Suprapubic skin (tissue), 4 donors: ENCODE measurements around the gene PCBD1. TPM values are rescaled to one million over a fixed set of nuclear protein-coding genes. Genes with fewer than 3 reads are reported as not detected.

Experiments
- DNase-seq, 2 donors: peaks; one replicate each; pipeline ENCODE4 v3.0.0-alpha.2; 2019; ENCODE audit warnings: low spot score in 2 of 2
- H3K27ac ChIP-seq: fragments of 200-600 bp; sonication (generic); one replicate; pipeline ENCODE4 v1.5.1; 2019
- H3K27me3 ChIP-seq: fragments of 200-600 bp; sonication (generic); one replicate; pipeline ENCODE4 v1.5.1; 2019
- H3K36me3 ChIP-seq: fragments of 200-600 bp; sonication (generic); one replicate; pipeline ENCODE4 v1.5.1; 2019
- H3K4me1 ChIP-seq: fragments of 200-600 bp; sonication (generic); one replicate; pipeline ENCODE4 v1.5.1; 2019
- H3K4me3 ChIP-seq: fragments of 200-600 bp; sonication (generic); one replicate; pipeline ENCODE4 v1.5.1; 2019; ENCODE audit warnings: mild to moderate bottlenecking
- H3K9me3 ChIP-seq: fragments of 200-600 bp; sonication (generic); one replicate; pipeline ENCODE4 v1.5.1; 2019
- EP300 ChIP-seq: sonication (generic); formaldehyde crosslinking; IDR thresholded peaks from one replicate; pipeline ENCODE4 v1.6.1; 2017; ENCODE audit warnings: antibody characterized with exemption
- POLR2A ChIP-seq, 2 donors: fragments of 450-650 bp; IDR thresholded peaks; one replicate each; pipeline ENCODE4 v1.6.1; 2017; ENCODE audit warnings: antibody characterized with exemption in 2 of 2, mild to moderate bottlenecking in 2 of 2, moderate library complexity in 2 of 2
- POLR2AphosphoS5 ChIP-seq, 3 donors: sonication (generic); formaldehyde crosslinking; IDR thresholded peaks; one replicate each; pipeline ENCODE4 v1.6.1; 2017; ENCODE audit warnings: antibody characterized with exemption in 3 of 3
- WGBS: methylation state at CpG from one replicate; pipeline ENCODE4 v1.1.5; 2018; 5-methylcytosine and 5-hydroxymethylcytosine counted together
- total RNA-seq, 4 donors: library from RNA; depleted of rRNA; stranded (reverse); fragments of >200 nt; gene quantifications; one replicate each; pipeline ENCODE4 v1.1.0, GENCODE V29; 2016
- TF ChIP-seq, protein P1 (sequence below), 2 donors: fragments of 200-600 bp in 1 of 2; fragments of 450-650 bp in 1 of 2; sonication (generic) in 1 of 2; IDR thresholded peaks; one replicate each; pipeline ENCODE4 v1.5.1; 2016 to 2019; ENCODE audit warnings: antibody characterized with exemption in 2 of 2, mild to moderate bottlenecking in 1 of 2, moderate library complexity in 1 of 2

The PCBD1 gene
- total RNA-seq, 4 donors from 2014 or later = 24.2 to 47.0 (median 35.2) TPM

DNA sequence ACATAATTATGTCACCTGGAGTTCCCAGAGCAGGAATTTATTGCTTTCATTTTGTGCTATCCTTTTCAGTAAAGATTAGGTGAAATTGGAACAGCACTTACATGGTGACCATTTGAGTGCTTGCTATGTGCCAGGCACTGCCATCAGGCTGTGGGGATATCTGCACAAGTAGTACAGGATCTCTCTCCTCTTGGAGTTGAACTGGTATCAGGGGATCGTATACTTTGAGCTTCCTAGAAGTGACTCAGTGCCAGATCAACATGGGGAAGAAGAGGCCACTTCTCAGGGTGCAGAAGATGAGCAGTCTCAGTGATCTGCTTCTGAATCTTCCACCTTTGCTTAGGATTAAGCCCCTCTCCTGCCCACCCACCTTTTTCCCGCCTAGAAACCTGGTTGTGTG is 43.1 kb downstream of the PCBD1 start:
- no peak for DNase-seq
- Histone ChIP-seq H3K4me3 (no peak overlapping the region), H3K27ac (no peak overlapping the region), H3K9me3 (no peaks in the 10 kb centered on the region), H3K27me3 (no peaks in the 10 kb centered on the region), H3K4me1 (no peaks in the 10 kb centered on the region), H3K36me3 (peaks cover 24% of the 10 kb centered on the region)
- WGBS = 100% methylated on average over 2 of the region's 2 CpGs
- TF ChIP-seq EP300 (no peak), POLR2A (IDR thresholded peaks at IDR 0.05) (no peak), POLR2AphosphoS5 (IDR thresholded peaks at IDR 0.05) (no peak)
- TF ChIP-seq, protein P1, sequence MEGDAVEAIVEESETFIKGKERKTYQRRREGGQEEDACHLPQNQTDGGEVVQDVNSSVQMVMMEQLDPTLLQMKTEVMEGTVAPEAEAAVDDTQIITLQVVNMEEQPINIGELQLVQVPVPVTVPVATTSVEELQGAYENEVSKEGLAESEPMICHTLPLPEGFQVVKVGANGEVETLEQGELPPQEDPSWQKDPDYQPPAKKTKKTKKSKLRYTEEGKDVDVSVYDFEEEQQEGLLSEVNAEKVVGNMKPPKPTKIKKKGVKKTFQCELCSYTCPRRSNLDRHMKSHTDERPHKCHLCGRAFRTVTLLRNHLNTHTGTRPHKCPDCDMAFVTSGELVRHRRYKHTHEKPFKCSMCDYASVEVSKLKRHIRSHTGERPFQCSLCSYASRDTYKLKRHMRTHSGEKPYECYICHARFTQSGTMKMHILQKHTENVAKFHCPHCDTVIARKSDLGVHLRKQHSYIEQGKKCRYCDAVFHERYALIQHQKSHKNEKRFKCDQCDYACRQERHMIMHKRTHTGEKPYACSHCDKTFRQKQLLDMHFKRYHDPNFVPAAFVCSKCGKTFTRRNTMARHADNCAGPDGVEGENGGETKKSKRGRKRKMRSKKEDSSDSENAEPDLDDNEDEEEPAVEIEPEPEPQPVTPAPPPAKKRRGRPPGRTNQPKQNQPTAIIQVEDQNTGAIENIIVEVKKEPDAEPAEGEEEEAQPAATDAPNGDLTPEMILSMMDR (IDR thresholded peaks at IDR 0.05) = no peak

DNA sequence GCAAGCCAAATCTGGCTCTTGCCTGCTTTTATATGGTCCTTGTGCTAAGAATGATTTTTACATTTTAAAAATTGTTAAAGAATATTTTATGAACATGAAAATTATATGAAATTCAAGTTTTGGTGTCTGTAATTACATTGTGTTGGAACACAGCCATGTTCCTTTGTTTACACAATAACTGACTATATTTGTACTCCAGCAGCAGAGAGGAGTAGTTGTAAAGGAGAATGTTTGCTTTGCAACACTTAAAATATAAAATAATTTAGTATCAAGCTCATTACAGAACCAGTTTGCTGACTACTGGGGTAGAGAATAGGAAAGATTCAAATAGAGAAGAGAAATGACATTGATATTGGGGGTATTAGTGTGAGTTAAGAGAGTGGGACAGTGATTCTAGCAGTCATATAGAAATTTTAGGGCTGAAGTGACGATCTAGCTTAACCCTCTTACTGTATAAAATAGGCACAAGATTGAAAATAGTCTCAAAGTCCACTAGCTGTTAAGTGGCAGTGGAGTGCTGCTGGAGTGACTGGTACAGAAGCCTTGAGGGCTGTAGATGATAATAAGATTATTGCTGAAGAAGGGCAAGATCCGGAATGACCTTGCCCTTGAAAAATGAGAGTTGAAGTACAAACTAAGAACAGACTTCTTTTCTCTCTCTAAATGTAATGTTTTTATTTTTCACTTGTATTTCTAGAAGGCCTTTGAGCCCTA is 44.4 kb downstream of the PCBD1 start:
- DNase-seq = no peak
- H3K4me3 ChIP-seq = no peak overlapping the region
- TF ChIP-seq POLR2A (IDR thresholded peaks at IDR 0.05) = no peak
- no peak overlapping the region for H3K27ac ChIP-seq
- H3K27me3 ChIP-seq = no peaks in the 10 kb centered on the region
- 87% methylated on average over 2 of the region's 2 CpGs for WGBS
- H3K36me3 ChIP-seq = peaks cover 24% of the 10 kb centered on the region
- H3K4me1 ChIP-seq = no peaks in the 10 kb centered on the region
- H3K9me3 ChIP-seq = no peaks in the 10 kb centered on the region

DNA sequence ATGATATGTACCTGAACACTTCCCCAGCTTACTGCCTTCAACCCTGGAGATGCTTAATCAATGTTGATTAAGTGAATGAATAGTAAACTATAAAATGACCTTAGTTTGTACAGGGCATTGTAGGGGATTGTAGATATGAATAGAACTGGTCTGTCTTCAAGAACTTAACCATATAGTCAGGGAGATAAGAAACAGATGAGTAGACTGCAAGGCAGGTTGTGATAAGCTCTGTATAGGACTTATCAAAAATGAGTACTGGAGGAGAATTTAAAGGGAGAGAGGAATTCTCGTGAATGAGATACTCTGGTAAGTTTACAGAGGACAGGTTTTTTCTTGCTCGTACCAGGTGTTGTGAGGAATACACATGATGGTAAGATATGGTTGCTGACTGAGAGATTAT is 45.0 kb downstream of the PCBD1 start:
- Histone ChIP-seq H3K27me3 (no peaks in the 10 kb centered on the region), H3K27ac (no peak overlapping the region), H3K4me3 (no peak overlapping the region), H3K4me1 (no peaks in the 10 kb centered on the region), H3K36me3 (peaks cover 24% of the 10 kb centered on the region), H3K9me3 (no peaks in the 10 kb centered on the region)
- DNase-seq = no peak
- 76% methylated on average over 2 of the region's 2 CpGs for WGBS
- no peak for TF ChIP-seq POLR2AphosphoS5 (IDR thresholded peaks at IDR 0.05)
- TF ChIP-seq, protein P1 (IDR thresholded peaks at IDR 0.05) = no peak
- TF ChIP-seq EP300 = no peak
- TF ChIP-seq POLR2A (IDR thresholded peaks at IDR 0.05) = no peak

DNA sequence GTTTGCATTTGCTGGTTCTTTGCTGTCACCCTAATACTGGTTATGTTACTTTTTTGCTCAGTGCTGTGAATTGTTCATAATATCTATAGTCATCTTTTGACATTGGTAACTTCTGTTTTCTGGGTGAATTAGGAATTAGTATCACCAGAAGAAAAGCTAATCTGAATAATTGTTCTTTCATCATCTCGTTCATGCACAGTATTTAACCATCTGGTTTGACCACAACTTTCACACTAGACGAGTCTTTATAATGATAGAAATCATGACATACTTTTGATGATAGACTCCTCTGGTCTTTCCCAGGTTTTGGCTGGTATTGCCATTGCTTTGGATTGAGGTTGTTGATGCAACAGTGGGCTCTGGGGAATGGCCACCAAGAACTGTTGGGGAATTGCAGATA is 47.5 kb downstream of the PCBD1 start:
- Histone ChIP-seq H3K36me3 (peaks cover 13% of the 10 kb centered on the region), H3K27me3 (no peaks in the 10 kb centered on the region), H3K9me3 (no peaks in the 10 kb centered on the region), H3K4me1 (no peaks in the 10 kb centered on the region), H3K27ac (no peak overlapping the region), H3K4me3 (no peak overlapping the region)
- no peak for TF ChIP-seq POLR2A (IDR thresholded peaks at IDR 0.05)
- TF ChIP-seq EP300 = no peak
- TF ChIP-seq POLR2AphosphoS5 (IDR thresholded peaks at IDR 0.05) = no peak
- TF ChIP-seq, protein P1 (IDR thresholded peaks at IDR 0.05) = no peak
- 86% methylated on average over 2 of the region's 2 CpGs for WGBS
- DNase-seq = no peak

DNA sequence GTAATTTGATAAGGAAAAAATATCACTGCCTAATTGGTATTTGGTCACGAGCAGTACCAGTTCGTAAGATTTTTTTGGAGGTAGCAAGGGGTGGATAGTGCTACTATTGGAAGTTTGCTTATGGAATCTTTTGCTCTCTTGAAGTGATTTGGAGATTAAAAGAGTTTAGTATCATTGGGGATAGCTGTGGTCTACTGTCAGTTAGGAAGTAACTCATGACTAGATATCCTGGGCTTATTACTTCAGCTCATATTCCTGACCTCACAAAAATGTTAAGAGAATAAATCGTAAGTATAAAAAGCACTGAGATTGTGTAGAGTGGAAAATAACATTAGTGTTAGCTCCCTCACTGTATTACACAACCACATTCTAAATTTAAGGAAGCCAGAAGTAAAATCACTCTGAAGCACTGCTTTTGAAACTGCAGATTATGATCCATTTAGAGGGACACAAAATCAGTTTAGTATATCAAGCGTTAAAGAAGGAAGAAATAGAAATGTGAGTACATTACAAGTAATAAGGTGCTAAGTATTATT is 50.0 kb downstream of the PCBD1 start:
- Histone ChIP-seq H3K27me3 (no peaks in the 10 kb centered on the region), H3K36me3 (peaks cover 3% of the 10 kb centered on the region), H3K4me3 (no peak overlapping the region), H3K27ac (no peak overlapping the region), H3K4me1 (no peaks in the 10 kb centered on the region), H3K9me3 (no peaks in the 10 kb centered on the region)
- DNase-seq = no peak
- TF ChIP-seq EP300 = no peak
- TF ChIP-seq, protein P1 (IDR thresholded peaks at IDR 0.05) = no peak
- TF ChIP-seq POLR2AphosphoS5 (IDR thresholded peaks at IDR 0.05) = no peak
- no peak for TF ChIP-seq POLR2A (IDR thresholded peaks at IDR 0.05)
- WGBS = 77% methylated on average over 4 of the region's 4 CpGs
